K562 (cell line): ENCODE measurements around the gene LST1. TPM values are rescaled to one million over a fixed set of nuclear protein-coding genes. Genes with fewer than 3 reads are reported as not detected.
A peak's percentile ranks its signal among the peaks of the same experiment; 100 is the strongest.

Experiments
- HNRNPK ChIP-seq: fragments of 200-400 bp; formaldehyde crosslinking; IDR thresholded peaks from one replicate; pipeline ENCODE4 v1.6.1; 2018; ENCODE audit warnings: mild to moderate bottlenecking, low read depth, low read length; ENCODE audit not compliant: poor library complexity, severe bottlenecking
- KDM1A ChIP-seq, 2 experiments: fragments of 450-650 bp; IDR thresholded peaks; 2 replicates each; pipeline ENCODE4 v1.6.1; 2016; ENCODE audit warnings: mild to moderate bottlenecking in 2 of 2
- OTX1 ChIP-seq: fragments of 450-650 bp; formaldehyde crosslinking; IDR thresholded peaks from 2 replicates; pipeline ENCODE4 v1.4.0; 2022; ENCODE audit warnings: mild to moderate bottlenecking
- TAF7 ChIP-seq: fragments of 450-650 bp; IDR thresholded peaks from 2 replicates; pipeline ENCODE4 v1.6.1; 2016; ENCODE audit warnings: missing genetic modification characterization, missing compliant biosample characterization
- TCF15 ChIP-seq: fragments of 250-450 bp; sonication (Bioruptor Pico); IDR thresholded peaks from 2 replicates; pipeline ENCODE4 v1.8.0; 2022; ENCODE audit warnings: moderate library complexity, mild to moderate bottlenecking, inconsistent platforms
- TFAP4 ChIP-seq: sonication (generic); formaldehyde crosslinking; IDR thresholded peaks from 2 replicates; pipeline ENCODE4 v1.8.0; 2022; ENCODE audit warnings: missing genetic modification reagents, mild to moderate bottlenecking, moderate library complexity, borderline replicate concordance
- UBTF ChIP-seq, 2 experiments: IDR thresholded peaks; 2 replicates each; pipeline ENCODE4 v1.6.1; 2012; ENCODE audit warnings: improper control_type of control experiment in 2 of 2, low read depth in 2 of 2, low read length in 2 of 2, borderline replicate concordance in 1 of 2
- ZNF140 ChIP-seq: fragments of 250-450 bp; sonication (Bioruptor Pico); IDR thresholded peaks from 2 replicates; pipeline ENCODE4 v1.8.0; 2021; ENCODE audit warnings: moderate library complexity, mild to moderate bottlenecking, inconsistent platforms
- polyA plus RNA-seq, 8 experiments: library from polyadenylated mRNA; depleted of rRNA in 4 of 8; stranded (reverse) in 5 of 8; unstranded in 3 of 8; fragments of >200 nt; fragmentation: Nextera tagmentation in 2 of 8; fragmentation: Illumina TruSeq in 1 of 8; extraction: Ambion mirVana in 2 of 8; extraction: Trizol in 1 of 8; gene quantifications; 2 replicates each; pipeline versions ENCODE4 v1.2.1 to v1.2.3, GENCODE V29; 2011 to 2014; ENCODE audit warnings: inconsistent platforms in 1 of 8, missing spikeins in 1 of 8
- total RNA-seq, 7 experiments: library from RNA; depleted of rRNA in 6 of 7; stranded (reverse); fragments of >200 nt in 6 of 7; fragmentation: Illumina TruSeq in 2 of 7; extraction: Trizol in 2 of 7; gene quantifications; 2 replicates each; pipeline versions ENCODE4 v1.2.1 to v1.2.3, GENCODE V29; 2011 to 2021; ENCODE audit warnings: low replicate concordance in 1 of 7
- TF ChIP-seq, protein P1 (sequence below): sonication (generic); formaldehyde crosslinking; IDR thresholded peaks from 2 replicates; pipeline ENCODE4 v1.8.0; 2022; ENCODE audit warnings: mild to moderate bottlenecking, missing genetic modification reagents

LST1 gene
- total and polyA plus RNA-seq, 9 of the 15 experiments (the other 6 are each of a cell fraction or from before 2014, with no cell fraction given) = 0.82 to 7.8 (median 1.7) TPM

DNA sequence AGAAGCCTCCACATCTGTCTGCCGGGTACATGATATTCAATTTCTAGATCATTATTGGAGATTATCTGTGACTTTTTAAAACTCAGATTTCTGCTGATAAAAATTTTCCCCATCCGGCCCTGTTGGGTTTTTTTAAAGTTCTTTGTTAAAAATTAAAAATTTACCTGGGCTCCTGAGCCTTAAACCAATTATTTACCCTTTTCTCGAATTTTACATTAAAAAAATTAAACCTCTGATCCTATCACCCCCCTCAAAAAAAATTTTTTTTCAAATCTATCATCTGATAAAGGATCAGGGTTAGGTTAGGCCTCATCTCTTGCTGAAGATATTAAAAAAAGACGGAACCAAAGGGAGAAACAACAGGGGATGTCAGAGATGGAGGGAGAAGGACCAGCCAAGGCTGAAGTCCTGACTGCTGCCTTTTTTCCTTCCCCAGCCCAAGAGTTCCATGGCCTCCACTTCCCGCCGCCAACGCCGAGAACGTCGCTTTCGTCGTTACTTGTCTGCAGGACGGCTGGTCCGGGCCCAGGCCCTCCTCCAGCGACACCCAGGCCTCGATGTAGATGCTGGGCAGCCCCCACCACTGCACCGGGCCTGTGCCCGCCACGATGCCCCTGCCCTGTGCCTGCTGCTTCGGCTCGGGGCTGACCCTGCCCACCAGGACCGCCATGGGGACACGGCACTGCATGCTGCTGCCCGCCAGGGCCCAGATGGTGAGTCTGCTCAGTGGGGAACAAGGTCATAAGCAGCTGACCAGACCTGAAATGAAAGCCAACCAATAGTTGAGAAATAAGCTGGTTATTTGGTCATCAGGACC lies 38.1 kb upstream of the LST1 start (continued):
- TF ChIP-seq UBTF (IDR thresholded peaks at IDR 0.05; ENCODE audit: borderline replicate concordance in 1 of 2, low read depth in 2 of 2, low read length in 2 of 2) (peak in 1 of 2 experiments; percentile 26; a peak in 1 of 4 replicates), OTX1 (no peak), KDM1A (IDR thresholded peaks at IDR 0.05) (no peak), TAF7 (tag) (no peak), TFAP4 (peak; percentile 87), ZNF140 (CRISPR knock-in tag) (no peak), HNRNPK (no peak), TCF15 (CRISPR knock-in tag) (0 out of 2 replicates have a peak, but pooled peaks have one; percentile 17)
- TF ChIP-seq, protein P1, sequence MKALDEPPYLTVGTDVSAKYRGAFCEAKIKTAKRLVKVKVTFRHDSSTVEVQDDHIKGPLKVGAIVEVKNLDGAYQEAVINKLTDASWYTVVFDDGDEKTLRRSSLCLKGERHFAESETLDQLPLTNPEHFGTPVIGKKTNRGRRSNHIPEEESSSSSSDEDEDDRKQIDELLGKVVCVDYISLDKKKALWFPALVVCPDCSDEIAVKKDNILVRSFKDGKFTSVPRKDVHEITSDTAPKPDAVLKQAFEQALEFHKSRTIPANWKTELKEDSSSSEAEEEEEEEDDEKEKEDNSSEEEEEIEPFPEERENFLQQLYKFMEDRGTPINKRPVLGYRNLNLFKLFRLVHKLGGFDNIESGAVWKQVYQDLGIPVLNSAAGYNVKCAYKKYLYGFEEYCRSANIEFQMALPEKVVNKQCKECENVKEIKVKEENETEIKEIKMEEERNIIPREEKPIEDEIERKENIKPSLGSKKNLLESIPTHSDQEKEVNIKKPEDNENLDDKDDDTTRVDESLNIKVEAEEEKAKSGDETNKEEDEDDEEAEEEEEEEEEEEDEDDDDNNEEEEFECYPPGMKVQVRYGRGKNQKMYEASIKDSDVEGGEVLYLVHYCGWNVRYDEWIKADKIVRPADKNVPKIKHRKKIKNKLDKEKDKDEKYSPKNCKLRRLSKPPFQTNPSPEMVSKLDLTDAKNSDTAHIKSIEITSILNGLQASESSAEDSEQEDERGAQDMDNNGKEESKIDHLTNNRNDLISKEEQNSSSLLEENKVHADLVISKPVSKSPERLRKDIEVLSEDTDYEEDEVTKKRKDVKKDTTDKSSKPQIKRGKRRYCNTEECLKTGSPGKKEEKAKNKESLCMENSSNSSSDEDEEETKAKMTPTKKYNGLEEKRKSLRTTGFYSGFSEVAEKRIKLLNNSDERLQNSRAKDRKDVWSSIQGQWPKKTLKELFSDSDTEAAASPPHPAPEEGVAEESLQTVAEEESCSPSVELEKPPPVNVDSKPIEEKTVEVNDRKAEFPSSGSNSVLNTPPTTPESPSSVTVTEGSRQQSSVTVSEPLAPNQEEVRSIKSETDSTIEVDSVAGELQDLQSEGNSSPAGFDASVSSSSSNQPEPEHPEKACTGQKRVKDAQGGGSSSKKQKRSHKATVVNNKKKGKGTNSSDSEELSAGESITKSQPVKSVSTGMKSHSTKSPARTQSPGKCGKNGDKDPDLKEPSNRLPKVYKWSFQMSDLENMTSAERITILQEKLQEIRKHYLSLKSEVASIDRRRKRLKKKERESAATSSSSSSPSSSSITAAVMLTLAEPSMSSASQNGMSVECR (CRISPR knock-in tag) = peak; percentile 76
